ENCODE measurements around the gene MICAL2. TPM values are rescaled to one million over a fixed set of nuclear protein-coding genes. Genes with fewer than 3 reads are reported as not detected.

The MICAL2 gene
- total and polyA plus RNA-seq, 2 of the 8 experiments (the other 6 are each of a cell fraction or from before 2014, with no cell fraction given), result 1.3 to 4.1 TPM

DNA sequence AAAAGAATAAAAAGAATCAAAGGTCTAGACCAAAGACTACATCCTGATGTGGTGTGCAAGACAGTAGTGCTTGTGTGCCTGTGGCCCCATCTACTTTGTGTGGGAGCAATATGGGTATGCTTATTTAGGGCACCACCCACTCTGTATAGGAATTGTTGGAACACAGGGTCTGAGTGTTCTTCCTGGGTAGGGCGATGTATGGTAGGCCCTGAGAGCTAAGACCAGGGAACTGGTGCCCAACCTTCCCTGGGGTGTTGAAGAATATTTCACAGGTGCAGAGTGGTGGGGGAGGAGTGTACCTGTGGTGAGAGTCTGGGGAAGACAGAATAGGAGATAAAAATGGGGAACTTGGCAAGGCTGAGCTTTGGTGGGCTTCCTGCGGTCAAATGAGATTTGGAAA, 41.9 kb downstream of the MICAL2 start (continued):
- TF ChIP-seq ZNF274 (IDR thresholded peaks at IDR 0.05; ENCODE audit: borderline replicate concordance, extremely low read depth, low read length) (no peak), RFX5 (IDR thresholded peaks at IDR 0.05; ENCODE audit: borderline replicate concordance, low read depth, low read length) (no peak), SP4 (IDR thresholded peaks at IDR 0.05; ENCODE audit: low read length) (no peak), RXRA (IDR thresholded peaks at IDR 0.05; ENCODE audit: insufficient read depth, low read depth, low read length) (no peak), KDM4A (IDR thresholded peaks at IDR 0.05; ENCODE audit: low read depth, low read length, severe bottlenecking) (no peak), NRF1 (IDR thresholded peaks at IDR 0.05; ENCODE audit: low read depth, low read length) (no peak)
- TF ChIP-seq, protein P1, sequence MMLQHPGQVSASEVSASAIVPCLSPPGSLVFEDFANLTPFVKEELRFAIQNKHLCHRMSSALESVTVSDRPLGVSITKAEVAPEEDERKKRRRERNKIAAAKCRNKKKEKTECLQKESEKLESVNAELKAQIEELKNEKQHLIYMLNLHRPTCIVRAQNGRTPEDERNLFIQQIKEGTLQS (IDR thresholded peaks at IDR 0.05; ENCODE audit: insufficient read depth, low read depth, low read length), result no peak

All from H1 (cell line).